ENCODE measurements around the gene LIN37. TPM values are rescaled to one million over a fixed set of nuclear protein-coding genes. Genes with fewer than 3 reads are reported as not detected.

Gene LIN37
- total and polyA plus RNA-seq, 4 donors: 2.6 to 7.0 (median 6.1) TPM

GRCh38 chr19:35782589-35782988 is 34.2 kb downstream of the LIN37 start:
- DNase-seq (ENCODE audit: low spot score): no peak
- no peak for TF ChIP-seq REST (IDR thresholded peaks at IDR 0.05)
- TF ChIP-seq RAD21 (IDR thresholded peaks at IDR 0.05): no peak
- TF ChIP-seq JUND (IDR thresholded peaks at IDR 0.05): no peak
- TF ChIP-seq HNF4G (IDR thresholded peaks at IDR 0.05): no peak
- no peak for TF ChIP-seq TAF1 (conservative IDR thresholded peaks at IDR 0.05)
- TF ChIP-seq ZBTB33 (IDR thresholded peaks at IDR 0.05): no peak
- no peak for TF ChIP-seq NR2F2 (IDR thresholded peaks at IDR 0.05)
- TF ChIP-seq HNF4A (conservative IDR thresholded peaks at IDR 0.05): no peak
- no peak for TF ChIP-seq MAX (IDR thresholded peaks at IDR 0.05)
- Histone ChIP-seq H3K9me3 (ENCODE audit: control insufficient read depth in 4 of 4, low read length in 3 of 4) (no peaks in the 10 kb centered on the region), H3K27ac (ENCODE audit: low read depth in 1 of 2, low read length in 2 of 2) (no peak overlapping the region), H3K9ac (ENCODE audit: low read depth in 1 of 2, low read length in 2 of 2) (no peak overlapping the region), H3K4me1 (ENCODE audit: control insufficient read depth in 4 of 4, insufficient read depth in 4 of 4, low read length in 3 of 4) (no peaks in the 10 kb centered on the region), H3K4me3 (ENCODE audit: low read depth in 1 of 3, low read length in 3 of 3) (no peak overlapping the region), H3K27me3 (ENCODE audit: control insufficient read depth in 4 of 4, insufficient read depth in 4 of 4, low read length in 3 of 4) (no peaks in the 10 kb centered on the region), H3K36me3 (ENCODE audit: control insufficient read depth in 4 of 4, insufficient read depth in 3 of 4, low read depth in 1 of 4, low read length in 3 of 4) (peaks cover 0 to 1% (median 0%) of the 10 kb centered on the region in 4 donors)
- 96% methylated on average over 12 of the region's 12 CpGs for WGBS

GRCh38 chr19:35783469-35784434 is 35.4 kb downstream of the LIN37 start:
- H3K9ac ChIP-seq (ENCODE audit: low read depth in 1 of 2, low read length in 2 of 2): no peak overlapping the region
- H3K4me1 ChIP-seq (ENCODE audit: control insufficient read depth in 4 of 4, insufficient read depth in 4 of 4, low read length in 3 of 4): no peaks in the 10 kb centered on the region
- peak; percentile 16 to 20 for TF ChIP-seq HNF4A (conservative IDR thresholded peaks at IDR 0.05)
- TF ChIP-seq FOXA2 (IDR thresholded peaks at IDR 0.05): no peak
- no peak overlapping the region for H3K4me3 ChIP-seq (ENCODE audit: low read depth in 1 of 3, low read length in 3 of 3)
- H3K9me3 ChIP-seq (ENCODE audit: control insufficient read depth in 4 of 4, low read length in 3 of 4): no peaks in the 10 kb centered on the region
- no peak overlapping the region for H3K27ac ChIP-seq (ENCODE audit: low read depth in 1 of 2, low read length in 2 of 2)
- no peaks in the 10 kb centered on the region for H3K27me3 ChIP-seq (ENCODE audit: control insufficient read depth in 4 of 4, insufficient read depth in 4 of 4, low read length in 3 of 4)
- H3K36me3 ChIP-seq (ENCODE audit: control insufficient read depth in 4 of 4, insufficient read depth in 3 of 4, low read depth in 1 of 4, low read length in 3 of 4): peaks cover 0 to 1% (median 0%) of the 10 kb centered on the region in 4 donors
- no peak for DNase-seq (ENCODE audit: low spot score)
- 83% methylated on average over 28 of the region's 28 CpGs for WGBS

Data from liver (tissue), 9 donors.